ENCODE results near the gene SERPINB8.

SERPINB8 gene

GRCh38 chr18:64011513-64011912, 41.6 kb downstream of the SERPINB8 start:
- Histone ChIP-seq H3K27ac (ENCODE audit: low read length) (no peak overlapping the region), H3K4me3 (ENCODE audit: low read length) (no peak overlapping the region), H3K4me1 (ENCODE audit: control insufficient read depth, insufficient read depth, low read length) (peaks cover 2% of the 10 kb centered on the region; the same call in 1 of the 2 replicates), H3K36me3 (ENCODE audit: control insufficient read depth, insufficient read depth, low read length) (no peaks in the 10 kb centered on the region), H3K9me3 (ENCODE audit: control insufficient read depth, insufficient read depth, low read length) (no peaks in the 10 kb centered on the region), H3K27me3 (ENCODE audit: control insufficient read depth, insufficient read depth, low read length) (no peaks in the 10 kb centered on the region)
- DNase-seq (ENCODE audit: low read depth, low spot score), result no peak
- 100% methylated on average over 1 of the region's 2 CpGs for WGBS (ENCODE audit: insufficient coverage, insufficient read length)

- DNase-seq (ENCODE audit: low read depth, low spot score), result no peak
- no peaks in the 10 kb centered on the region for H3K36me3 ChIP-seq (ENCODE audit: control insufficient read depth, insufficient read depth, low read length)
- no peak overlapping the region for H3K4me3 ChIP-seq (ENCODE audit: low read length)
- H3K9me3 ChIP-seq (ENCODE audit: control insufficient read depth, insufficient read depth, low read length), result no peaks in the 10 kb centered on the region
- no peak overlapping the region for H3K27ac ChIP-seq (ENCODE audit: low read length)
- H3K4me1 ChIP-seq (ENCODE audit: control insufficient read depth, insufficient read depth, low read length), result peaks cover 4% of the 10 kb centered on the region; the same call in 1 of the 2 replicates
- WGBS (ENCODE audit: insufficient coverage, insufficient read length), result no CpG with 5 or more reads among the region's 1 CpG
- H3K27me3 ChIP-seq (ENCODE audit: control insufficient read depth, insufficient read depth, low read length), result no peaks in the 10 kb centered on the region
Measured at GRCh38 chr18:64017870-64018269, 48.0 kb downstream of the SERPINB8 start.

- no peaks in the 10 kb centered on the region for H3K27me3 ChIP-seq (ENCODE audit: control insufficient read depth, insufficient read depth, low read length)
- H3K27ac ChIP-seq (ENCODE audit: low read length), result no peak overlapping the region
- no peaks in the 10 kb centered on the region for H3K36me3 ChIP-seq (ENCODE audit: control insufficient read depth, insufficient read depth, low read length)
- 100% methylated on average over 1 of the region's 3 CpGs for WGBS (ENCODE audit: insufficient coverage, insufficient read length)
- DNase-seq (ENCODE audit: low read depth, low spot score), result no peak
- H3K4me1 ChIP-seq (ENCODE audit: control insufficient read depth, insufficient read depth, low read length), result peaks cover 2% of the 10 kb centered on the region; the same call in 1 of the 2 replicates
- H3K9me3 ChIP-seq (ENCODE audit: control insufficient read depth, insufficient read depth, low read length), result no peaks in the 10 kb centered on the region
- H3K4me3 ChIP-seq (ENCODE audit: low read length), result no peak overlapping the region
Measured at GRCh38 chr18:64019922-64020756, 50.3 kb downstream of the SERPINB8 start.

- H3K4me3 ChIP-seq (ENCODE audit: low read length), result no peak overlapping the region
- DNase-seq (ENCODE audit: low read depth, low spot score), result no peak
- whole genome bisulfite sequencing (ENCODE audit: insufficient coverage, insufficient read length), result 100% methylated on average over 2 of the region's 20 CpGs
- H3K27me3 ChIP-seq (ENCODE audit: control insufficient read depth, insufficient read depth, low read length), result no peaks in the 10 kb centered on the region
- no peaks in the 10 kb centered on the region for H3K36me3 ChIP-seq (ENCODE audit: control insufficient read depth, insufficient read depth, low read length)
- H3K27ac ChIP-seq (ENCODE audit: low read length), result no peak overlapping the region
- no peaks in the 10 kb centered on the region for H3K9me3 ChIP-seq (ENCODE audit: control insufficient read depth, insufficient read depth, low read length)
- no peaks in the 10 kb centered on the region for H3K4me1 ChIP-seq (ENCODE audit: control insufficient read depth, insufficient read depth, low read length)
Measured at GRCh38 chr18:64026350-64026749, 56.5 kb downstream of the SERPINB8 start.

GRCh38 chr18:64027931-64028695, 58.2 kb downstream of the SERPINB8 start:
- H3K36me3 ChIP-seq (ENCODE audit: control insufficient read depth, insufficient read depth, low read length), result no peaks in the 10 kb centered on the region
- DNase-seq (ENCODE audit: low read depth, low spot score), result no peak
- H3K27me3 ChIP-seq (ENCODE audit: control insufficient read depth, insufficient read depth, low read length), result no peaks in the 10 kb centered on the region
- WGBS (ENCODE audit: insufficient coverage, insufficient read length), result no CpG with 5 or more reads among the region's 4 CpGs
- H3K9me3 ChIP-seq (ENCODE audit: control insufficient read depth, insufficient read depth, low read length), result no peaks in the 10 kb centered on the region
- no peak overlapping the region for H3K27ac ChIP-seq (ENCODE audit: low read length)
- no peak overlapping the region for H3K4me3 ChIP-seq (ENCODE audit: low read length)
- no peaks in the 10 kb centered on the region for H3K4me1 ChIP-seq (ENCODE audit: control insufficient read depth, insufficient read depth, low read length)

- Histone ChIP-seq H3K27me3 (ENCODE audit: control insufficient read depth, insufficient read depth, low read length) (no peaks in the 10 kb centered on the region), H3K36me3 (ENCODE audit: control insufficient read depth, insufficient read depth, low read length) (no peaks in the 10 kb centered on the region), H3K4me3 (ENCODE audit: low read length) (no peak overlapping the region), H3K4me1 (ENCODE audit: control insufficient read depth, insufficient read depth, low read length) (no peaks in the 10 kb centered on the region), H3K27ac (ENCODE audit: low read length) (no peak overlapping the region), H3K9me3 (ENCODE audit: control insufficient read depth, insufficient read depth, low read length) (no peaks in the 10 kb centered on the region)
- no CpG with 5 or more reads among the region's 1 CpG for WGBS (ENCODE audit: insufficient coverage, insufficient read length)
- DNase-seq (ENCODE audit: low read depth, low spot score), result no peak
Measured at GRCh38 chr18:64029096-64029495, 59.2 kb downstream of the SERPINB8 start.

GRCh38 chr18:64031411-64031810, 61.5 kb downstream of the SERPINB8 start:
- Histone ChIP-seq H3K4me3 (ENCODE audit: low read length) (no peak overlapping the region), H3K27me3 (ENCODE audit: control insufficient read depth, insufficient read depth, low read length) (no peaks in the 10 kb centered on the region), H3K4me1 (ENCODE audit: control insufficient read depth, insufficient read depth, low read length) (no peaks in the 10 kb centered on the region), H3K9me3 (ENCODE audit: control insufficient read depth, insufficient read depth, low read length) (no peaks in the 10 kb centered on the region), H3K27ac (ENCODE audit: low read length) (no peak overlapping the region), H3K36me3 (ENCODE audit: control insufficient read depth, insufficient read depth, low read length) (no peaks in the 10 kb centered on the region)
- no CpG with 5 or more reads among the region's 3 CpGs for WGBS (ENCODE audit: insufficient coverage, insufficient read length)
- DNase-seq (ENCODE audit: low read depth, low spot score), result no peak

- H3K4me1 ChIP-seq (ENCODE audit: control insufficient read depth, insufficient read depth, low read length), result no peaks in the 10 kb centered on the region
- no peak for DNase-seq (ENCODE audit: low read depth, low spot score)
- H3K36me3 ChIP-seq (ENCODE audit: control insufficient read depth, insufficient read depth, low read length), result no peaks in the 10 kb centered on the region
- H3K4me3 ChIP-seq (ENCODE audit: low read length), result no peak overlapping the region
- H3K27ac ChIP-seq (ENCODE audit: low read length), result no peak overlapping the region
- H3K9me3 ChIP-seq (ENCODE audit: control insufficient read depth, insufficient read depth, low read length), result no peaks in the 10 kb centered on the region
- H3K27me3 ChIP-seq (ENCODE audit: control insufficient read depth, insufficient read depth, low read length), result no peaks in the 10 kb centered on the region
- no CpG with 5 or more reads among the region's 6 CpGs for WGBS (ENCODE audit: insufficient coverage, insufficient read length)
Measured at GRCh38 chr18:64032312-64032711, 62.4 kb downstream of the SERPINB8 start.

- Histone ChIP-seq H3K9me3 (ENCODE audit: control insufficient read depth, insufficient read depth, low read length) (peaks cover 1% of the 10 kb centered on the region; the same call in 1 of the 2 replicates), H3K27ac (ENCODE audit: low read length) (no peak overlapping the region), H3K27me3 (ENCODE audit: control insufficient read depth, insufficient read depth, low read length) (no peaks in the 10 kb centered on the region), H3K36me3 (ENCODE audit: control insufficient read depth, insufficient read depth, low read length) (no peaks in the 10 kb centered on the region), H3K4me3 (ENCODE audit: low read length) (no peak overlapping the region), H3K4me1 (ENCODE audit: control insufficient read depth, insufficient read depth, low read length) (no peaks in the 10 kb centered on the region)
- no CpG with 5 or more reads among the region's 3 CpGs for WGBS (ENCODE audit: insufficient coverage, insufficient read length)
- DNase-seq (ENCODE audit: low read depth, low spot score), result no peak
Measured at GRCh38 chr18:64037812-64038414, 68.0 kb downstream of the SERPINB8 start.

Data from iPS DF 6.9 (cell line).